Loucy (cell line): ENCODE measurements around the gene NHLRC2.
"Not testable (repeated sequence)": the region's sequence is repeated elsewhere in the genome, so short reads cannot be mapped to it uniquely, and the experiment has no call there.

ENCODE experiments used
- H2AFZ ChIP-seq: fragments of 200-600 bp; sonication (generic); 2 replicates; pipeline ENCODE4 v1.6.0; 2016; ENCODE audit warnings: antibody characterized with exemption, mild to moderate bottlenecking, low read length, moderate library complexity
- H3F3A ChIP-seq: fragments of 200-600 bp; 2 replicates; pipeline ENCODE4 v1.6.0; 2016; ENCODE audit warnings: antibody characterized with exemption, low read depth, mild to moderate bottlenecking
- H3K27me3 ChIP-seq: fragments of 200-600 bp; sonication (generic); 2 replicates; pipeline ENCODE4 v1.6.1; 2014; ENCODE audit warnings: low read length, mild to moderate bottlenecking; ENCODE audit not compliant: insufficient read depth, poor library complexity, severe bottlenecking
- H3K36me3 ChIP-seq: fragments of 200-600 bp; sonication (generic); 2 replicates; pipeline ENCODE4 v1.6.1; 2016; ENCODE audit warnings: low read length; ENCODE audit not compliant: insufficient read depth
- H3K4me1 ChIP-seq: fragments of 200-600 bp; sonication (generic); 2 replicates; pipeline ENCODE4 v1.5.1; 2014; ENCODE audit warnings: low read length, mild to moderate bottlenecking; ENCODE audit not compliant: insufficient read depth, poor library complexity, severe bottlenecking
- H3K4me2 ChIP-seq: fragments of 200-600 bp; sonication (generic); 2 replicates; pipeline ENCODE4 v1.6.0; 2014; ENCODE audit warnings: antibody characterized with exemption, low read length, low read depth, mild to moderate bottlenecking; ENCODE audit not compliant: poor library complexity, severe bottlenecking
- H3K4me3 ChIP-seq: fragments of 200-600 bp; sonication (generic); 2 replicates; pipeline ENCODE4 v1.5.1; 2014; ENCODE audit warnings: low read length, mild to moderate bottlenecking, mixed read lengths; ENCODE audit not compliant: poor library complexity, severe bottlenecking
- H3K79me2 ChIP-seq: fragments of 200-600 bp; sonication (generic); 2 replicates; pipeline ENCODE4 v1.6.1; 2014; ENCODE audit warnings: low read length; ENCODE audit not compliant: insufficient read depth
- H3K9ac ChIP-seq: fragments of 200-600 bp; sonication (generic); 2 replicates; pipeline ENCODE4 v1.6.0; 2014; ENCODE audit warnings: mild to moderate bottlenecking, low read depth, low read length, moderate library complexity; ENCODE audit not compliant: poor library complexity, severe bottlenecking
- H3K9me2 ChIP-seq: fragments of 200-600 bp; sonication (generic); replicated peaks from 2 replicates; pipeline ENCODE4 v1.6.1; 2016; ENCODE audit warnings: low read depth, low read length, mixed read lengths
- H3K9me3 ChIP-seq: fragments of 200-600 bp; sonication (generic); 2 replicates; pipeline ENCODE4 v1.6.1; 2014; ENCODE audit warnings: mild to moderate bottlenecking, antibody characterized with exemption, low read length, low read depth; ENCODE audit not compliant: insufficient read depth
- H4K20me1 ChIP-seq: fragments of 200-600 bp; sonication (generic); 2 replicates; pipeline ENCODE4 v1.6.0; 2014; ENCODE audit warnings: antibody characterized with exemption, low read length, mild to moderate bottlenecking; ENCODE audit not compliant: insufficient read depth, poor library complexity, severe bottlenecking
- CTCF ChIP-seq: fragments of 200-600 bp; sonication (generic); conservative IDR thresholded peaks from 2 replicates; pipeline ENCODE4 v1.5.1; 2014; ENCODE audit warnings: mild to moderate bottlenecking, antibody characterized with exemption, low read length
- EZH2phosphoT487 ChIP-seq: fragments of 200-600 bp; IDR thresholded peaks from 2 replicates; pipeline ENCODE4 v1.6.1; 2018; ENCODE audit warnings: antibody characterized with exemption, mild to moderate bottlenecking, moderate library complexity, borderline replicate concordance

The NHLRC2 gene

DNA sequence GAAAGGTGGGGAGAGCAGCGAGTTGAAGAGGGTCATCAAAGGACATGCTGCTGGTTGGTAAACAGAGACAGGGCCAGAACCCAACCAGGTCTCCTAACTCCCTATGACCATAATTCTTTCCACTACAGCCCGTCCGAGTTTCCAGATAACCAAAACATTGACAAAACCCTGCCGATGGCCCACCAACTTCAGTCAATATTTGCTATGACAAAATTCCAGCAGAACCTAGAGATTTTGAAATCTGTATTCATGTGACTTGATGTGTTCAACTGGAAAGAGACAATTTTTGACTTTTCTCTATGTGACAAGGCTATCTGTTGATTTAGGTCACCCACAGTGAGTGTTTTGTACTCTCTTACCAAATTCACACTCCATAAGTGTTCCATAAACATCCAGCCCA lies 86.7 kb downstream of the NHLRC2 start:
- H3K9me3 ChIP-seq, result no peaks in the 10 kb centered on the region
- TF ChIP-seq EZH2phosphoT487 (no peak), CTCF (no peak)
- no peaks in the 10 kb centered on the region for H3K36me3 ChIP-seq
- H3K4me2 ChIP-seq, result no peak overlapping the region
- H3K4me1 ChIP-seq, result peaks cover 9% of the 10 kb centered on the region
- H3K79me2 ChIP-seq, result no peaks in the 10 kb centered on the region
- no peaks in the 10 kb centered on the region for H4K20me1 ChIP-seq
- H3K4me3 ChIP-seq, result no peak overlapping the region
- H2AFZ ChIP-seq, result no peak overlapping the region; the same call in 1 of the 2 replicates
- no peaks in the 10 kb centered on the region for H3K27me3 ChIP-seq
- H3K9me2 ChIP-seq, result no peaks in the 10 kb centered on the region
- H3K9ac ChIP-seq, result no peak overlapping the region
- no peaks in the 10 kb centered on the region for H3F3A ChIP-seq

GRCh38 chr10:113943196-113943595 lies 88.7 kb downstream of the NHLRC2 start:
- Histone ChIP-seq H3K4me1 (peaks cover 26% of the 10 kb centered on the region), H3F3A (peaks cover 11% of the 10 kb centered on the region)
- H3K79me2 ChIP-seq, H3K9ac ChIP-seq, H3K27me3 ChIP-seq, H4K20me1 ChIP-seq, H3K9me3 ChIP-seq, H3K36me3 ChIP-seq, H3K9me2 ChIP-seq, H2AFZ ChIP-seq, H3K4me2 ChIP-seq, H3K4me3 ChIP-seq: not testable (repeated sequence)

GRCh38 chr10:113945075-113945686 lies 90.7 kb downstream of the NHLRC2 start:
- Histone ChIP-seq H3K79me2 (no peaks in the 10 kb centered on the region), H4K20me1 (no peaks in the 10 kb centered on the region), H3K27me3 (no peaks in the 10 kb centered on the region), H3K4me1 (peaks cover 37% of the 10 kb centered on the region), H3K9ac (no peak overlapping the region), H3K9me3 (no peaks in the 10 kb centered on the region), H3K9me2 (no peaks in the 10 kb centered on the region), H3K36me3 (no peaks in the 10 kb centered on the region), H3F3A (peaks cover 12% of the 10 kb centered on the region), H3K4me2 (no peak overlapping the region), H3K4me3 (no peak overlapping the region), H2AFZ (no peak overlapping the region)
- TF ChIP-seq EZH2phosphoT487 (no peak), CTCF (no peak)

GRCh38 chr10:113945687-113946085 lies 91.2 kb downstream of the NHLRC2 start:
- Histone ChIP-seq H3F3A (peaks cover 12% of the 10 kb centered on the region), H3K27me3 (no peaks in the 10 kb centered on the region), H2AFZ (no peak overlapping the region), H3K4me3 (no peak overlapping the region), H3K9ac (no peak overlapping the region), H3K4me2 (no peak overlapping the region), H3K4me1 (peaks cover 37% of the 10 kb centered on the region), H3K36me3 (no peaks in the 10 kb centered on the region), H3K9me2 (no peaks in the 10 kb centered on the region), H3K9me3 (no peaks in the 10 kb centered on the region), H3K79me2 (no peaks in the 10 kb centered on the region), H4K20me1 (no peaks in the 10 kb centered on the region)
- TF ChIP-seq EZH2phosphoT487, result no peak
- no peak for TF ChIP-seq CTCF
